ENCODE results near the gene ZBTB12. TPM values are rescaled to one million over a fixed set of nuclear protein-coding genes. Genes with fewer than 3 reads are reported as not detected.
"Not testable (repeated sequence)": the region's sequence is repeated elsewhere in the genome, so short reads cannot be mapped to it uniquely, and the experiment has no call there.

The ZBTB12 gene
- total RNA-seq, 1 donor from 2014 or later, result 1.7 TPM

GRCh38 chr6:31877125-31877650, 24.7 kb downstream of the ZBTB12 start:
- no peak for DNase-seq (ENCODE audit: extremely low read depth, low read depth, low spot score)

- no peak for DNase-seq (ENCODE audit: extremely low read depth, low read depth, low spot score)
These were observed 25.5 kb downstream of the ZBTB12 start for GRCh38 chr6:31876357-31876756.

- no peak for DNase-seq (ENCODE audit: extremely low read depth, low read depth, low spot score)
These were observed 26.0 kb downstream of the ZBTB12 start for GRCh38 chr6:31875877-31876276.

GRCh38 chr6:31874836-31875572, 26.9 kb downstream of the ZBTB12 start:
- DNase-seq (ENCODE audit: extremely low read depth, low read depth, low spot score), result no peak

- no peak for DNase-seq (ENCODE audit: extremely low read depth, low read depth, low spot score)
These were observed 27.7 kb downstream of the ZBTB12 start for GRCh38 chr6:31874084-31874670.

GRCh38 chr6:31871046-31871659, 30.7 kb downstream of the ZBTB12 start:
- DNase-seq (ENCODE audit: extremely low read depth, low read depth, low spot score), result no peak

- DNase-seq (ENCODE audit: extremely low read depth, low read depth, low spot score), result no peak
These were observed 31.4 kb downstream of the ZBTB12 start for GRCh38 chr6:31870385-31870921.

GRCh38 chr6:31869343-31869742, 32.5 kb downstream of the ZBTB12 start:
- no peak for DNase-seq (ENCODE audit: extremely low read depth, low read depth, low spot score)

- DNase-seq (ENCODE audit: extremely low read depth, low read depth, low spot score), result not testable (repeated sequence)
These were observed 33.3 kb downstream of the ZBTB12 start for GRCh38 chr6:31868658-31868971.

GRCh38 chr6:31865205-31866118, 36.4 kb downstream of the ZBTB12 start:
- DNase-seq (ENCODE audit: extremely low read depth, low read depth, low spot score), result no peak

- no peak for DNase-seq (ENCODE audit: extremely low read depth, low read depth, low spot score)
These were observed 37.1 kb downstream of the ZBTB12 start for GRCh38 chr6:31864818-31865204.

GRCh38 chr6:31864123-31864562, 37.7 kb downstream of the ZBTB12 start:
- DNase-seq (ENCODE audit: extremely low read depth, low read depth, low spot score), result not testable (repeated sequence)

GRCh38 chr6:31862344-31863235, 39.3 kb downstream of the ZBTB12 start, which contains the start of gene NEU1:
Gene NEU1 (minus strand): TSS chr6:31862821. CDS start chr6:31862776, 45 bp downstream.
- peak; percentile 97 for DNase-seq (ENCODE audit: extremely low read depth, low read depth, low spot score)

GRCh38 chr6:31861919-31862343, 40.0 kb downstream of the ZBTB12 start:
- no peak for DNase-seq (ENCODE audit: extremely low read depth, low read depth, low spot score)

- DNase-seq (ENCODE audit: extremely low read depth, low read depth, low spot score), result no peak
These were observed 40.7 kb downstream of the ZBTB12 start for GRCh38 chr6:31861150-31861549.

GRCh38 chr6:31860349-31860748, 41.5 kb downstream of the ZBTB12 start:
- DNase-seq (ENCODE audit: extremely low read depth, low read depth, low spot score), result no peak

- DNase-seq (ENCODE audit: extremely low read depth, low read depth, low spot score), result no peak
These were observed 42.0 kb downstream of the ZBTB12 start for GRCh38 chr6:31859923-31860322.

GRCh38 chr6:31858707-31859106, 43.2 kb downstream of the ZBTB12 start:
- DNase-seq (ENCODE audit: extremely low read depth, low read depth, low spot score), result no peak

GRCh38 chr6:31857774-31858173, 44.1 kb downstream of the ZBTB12 start:
- DNase-seq (ENCODE audit: extremely low read depth, low read depth, low spot score), result not testable (repeated sequence)

All from glomerular endothelial cell (primary cell).